HL-60/S4 (cell line): Measurements from ENCODE around the gene SERPINE3.

ENCODE experiments used
- in situ Hi-C: fragments of 300-500 bp; cut with MboI; formaldehyde crosslinking; loops from 2 replicates; pipeline ENCODE4 v1.14.3; 2022; ENCODE audit warnings: low sequenced_read_pairs

The SERPINE3 gene

GRCh38 chr13:51339354-51339753 is at the start of gene SERPINE3:
SERPINE3 (plus strand) TSS chr13:51339691; CDS start chr13:51341092, 1,401 bp downstream.
- in situ Hi-C loops = no loop called here

DNA sequence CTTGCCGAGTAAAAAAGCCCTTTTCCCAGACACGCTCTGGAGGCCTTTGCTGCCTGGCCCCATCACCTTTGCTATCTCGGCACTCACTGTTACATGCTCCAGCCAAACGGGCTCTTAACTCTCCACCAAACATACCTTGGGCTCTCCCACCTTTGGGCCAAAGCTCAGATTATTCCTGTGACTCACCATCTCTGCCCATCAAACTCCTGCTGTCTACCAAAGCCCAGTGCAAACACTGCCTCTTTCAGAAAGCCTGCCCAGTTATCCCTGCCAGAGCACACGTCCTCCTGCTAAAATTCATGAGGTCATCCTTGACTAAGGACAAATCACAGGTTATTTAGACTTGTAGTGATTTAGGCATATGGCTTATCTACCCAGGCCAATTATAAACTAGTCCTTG is 48.1 kb upstream of the SERPINE3 start:
- in situ Hi-C loops = no loop called here

- in situ Hi-C loops = no loop called here
Observed at GRCh38 chr13:51292000-51292565, 47.4 kb upstream of the SERPINE3 start.

DNA sequence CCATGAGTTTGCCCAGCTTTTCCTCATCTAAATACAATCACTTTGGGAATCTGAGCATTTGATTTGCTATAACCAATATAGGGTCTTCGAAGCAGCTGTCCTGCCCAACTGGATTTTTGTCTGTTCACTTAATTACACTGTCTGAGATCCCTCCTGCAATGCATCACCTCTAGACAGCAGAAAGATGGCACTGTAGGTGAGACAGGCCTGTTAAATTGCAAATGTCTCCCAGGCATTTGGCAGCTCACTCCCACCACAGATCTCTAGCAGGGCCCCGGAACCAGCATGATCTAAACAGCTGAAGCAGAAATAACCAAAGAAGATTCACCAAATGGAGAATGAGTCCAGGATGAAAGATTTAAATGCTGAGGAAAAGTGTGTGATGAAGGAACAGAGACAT is 41.9 kb upstream of the SERPINE3 start:
- in situ Hi-C loops = no loop called here

- in situ Hi-C loops = no loop called here
Observed at GRCh38 chr13:51298812-51299211, 40.7 kb upstream of the SERPINE3 start.

DNA sequence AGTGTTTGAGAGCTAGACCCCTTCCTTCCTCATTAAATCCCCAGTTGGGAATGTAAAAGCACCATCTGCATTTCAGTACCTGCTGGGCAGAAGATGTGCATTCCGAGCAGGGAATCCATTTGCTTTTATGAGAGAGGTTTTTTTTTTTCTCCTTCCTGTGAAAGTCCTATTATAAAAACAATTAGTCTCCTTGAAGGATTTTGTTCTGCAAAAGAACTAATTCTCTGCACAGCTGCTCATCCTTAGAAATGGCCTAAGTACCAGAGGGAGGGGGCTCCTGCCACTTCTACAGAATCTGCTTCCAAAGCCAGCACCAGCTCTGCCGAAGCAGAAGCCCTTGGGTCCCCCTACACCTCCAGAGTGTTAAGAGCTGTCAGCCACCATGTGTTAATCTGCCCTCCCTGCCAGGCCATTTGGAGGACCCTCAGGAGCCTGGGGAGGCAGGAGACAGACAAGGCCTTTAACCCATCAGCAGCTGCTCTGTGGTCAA is 36.4 kb upstream of the SERPINE3 start:
- in situ Hi-C loops = no loop called here

DNA sequence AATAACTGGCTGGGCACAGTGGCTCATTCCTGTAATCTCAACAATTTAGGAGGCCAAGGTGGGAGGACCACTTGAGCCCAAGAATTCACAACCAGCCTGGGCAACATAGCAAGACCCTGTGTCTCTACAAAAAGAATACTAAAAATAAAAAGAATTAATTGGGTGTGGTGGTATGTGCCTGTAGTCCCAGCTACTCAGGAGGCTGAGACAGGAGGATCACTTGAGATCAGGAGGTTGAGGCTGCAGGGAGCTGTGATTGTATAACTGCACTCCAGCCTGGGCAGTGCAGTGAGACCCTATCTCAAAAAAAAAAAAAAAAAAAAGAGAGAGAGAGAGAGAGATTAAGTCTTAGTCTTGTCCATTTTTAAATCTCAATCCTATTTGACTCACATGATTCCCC is 35.6 kb upstream of the SERPINE3 start:
- in situ Hi-C loops = no loop called here

GRCh38 chr13:51305271-51305967 is 34.1 kb upstream of the SERPINE3 start:
- in situ Hi-C loops = no loop called here

GRCh38 chr13:51308781-51309180 is 30.7 kb upstream of the SERPINE3 start:
- in situ Hi-C loops = no loop called here

DNA sequence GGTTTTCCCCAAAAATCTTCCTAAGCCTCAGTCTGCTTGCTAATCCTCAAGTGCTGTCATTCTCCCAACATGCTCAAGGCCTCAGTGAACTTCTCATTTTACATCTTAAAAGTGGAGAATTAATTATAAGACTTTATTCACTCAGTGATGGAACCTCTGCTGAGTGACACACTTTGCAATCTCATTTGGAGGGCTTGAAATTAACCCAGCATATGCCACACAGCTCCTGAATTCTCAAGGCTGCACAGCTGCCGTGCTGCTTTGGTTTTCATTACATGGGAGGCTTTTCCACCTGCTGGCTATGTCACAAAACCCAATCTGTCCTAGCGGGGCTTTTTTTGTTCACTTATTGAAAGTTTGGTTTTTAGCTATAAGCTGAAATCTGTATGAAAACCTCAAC is 28.3 kb upstream of the SERPINE3 start:
- in situ Hi-C loops = no loop called here

DNA sequence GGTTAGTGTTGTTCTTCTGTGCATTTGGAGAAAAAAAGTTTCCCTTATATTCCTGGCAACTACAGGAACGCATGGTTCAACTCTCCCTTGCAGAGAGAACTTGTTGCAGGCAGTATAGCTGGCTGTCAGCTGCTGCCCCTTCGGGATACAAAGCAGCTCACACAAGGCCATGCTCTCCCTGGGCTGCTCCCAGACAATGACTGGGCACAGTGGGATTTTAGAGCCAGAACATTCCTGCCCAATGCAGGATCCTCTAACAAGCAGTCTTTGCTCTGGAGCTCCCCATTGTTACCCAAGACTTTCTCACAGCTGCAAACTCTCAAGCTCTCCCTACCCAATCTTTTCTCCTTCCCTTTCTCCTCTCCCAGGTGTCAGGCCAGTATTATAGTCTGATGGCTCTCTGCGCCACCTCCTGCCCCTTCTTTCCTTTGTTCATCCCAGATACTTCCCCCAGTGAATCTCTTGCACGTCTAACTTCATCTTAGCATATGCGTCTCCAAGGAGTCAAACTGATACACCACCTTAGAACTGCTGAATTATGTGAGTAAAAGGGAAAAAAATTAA is 27.5 kb upstream of the SERPINE3 start:
- in situ Hi-C loops = no loop called here

DNA sequence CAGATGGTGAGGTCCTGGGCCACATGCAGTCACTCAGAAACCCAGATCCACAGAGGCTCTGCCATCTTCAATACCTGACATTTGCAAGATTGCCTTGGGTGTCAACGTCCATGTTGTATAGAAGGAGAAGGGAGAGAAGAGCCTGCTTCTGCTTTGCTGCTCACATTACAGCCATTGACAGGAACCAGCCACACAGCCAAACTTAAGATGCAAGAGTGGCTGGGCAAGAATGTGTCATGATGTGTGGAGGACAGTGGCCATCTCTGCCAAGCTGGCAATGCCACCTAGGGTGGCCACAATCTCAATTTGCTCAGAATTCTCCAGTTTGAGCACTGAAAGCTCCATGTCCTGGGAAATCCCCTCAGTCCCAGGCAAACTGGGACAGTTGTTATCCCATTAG is 25.9 kb upstream of the SERPINE3 start:
- in situ Hi-C loops = no loop called here

- in situ Hi-C loops = no loop called here
Observed at GRCh38 chr13:51317262-51317661, 22.2 kb upstream of the SERPINE3 start.

- in situ Hi-C loops = no loop called here
Observed at GRCh38 chr13:51318015-51318414, 21.5 kb upstream of the SERPINE3 start.

GRCh38 chr13:51318876-51319275 is 20.6 kb upstream of the SERPINE3 start:
- in situ Hi-C loops = no loop called here

DNA sequence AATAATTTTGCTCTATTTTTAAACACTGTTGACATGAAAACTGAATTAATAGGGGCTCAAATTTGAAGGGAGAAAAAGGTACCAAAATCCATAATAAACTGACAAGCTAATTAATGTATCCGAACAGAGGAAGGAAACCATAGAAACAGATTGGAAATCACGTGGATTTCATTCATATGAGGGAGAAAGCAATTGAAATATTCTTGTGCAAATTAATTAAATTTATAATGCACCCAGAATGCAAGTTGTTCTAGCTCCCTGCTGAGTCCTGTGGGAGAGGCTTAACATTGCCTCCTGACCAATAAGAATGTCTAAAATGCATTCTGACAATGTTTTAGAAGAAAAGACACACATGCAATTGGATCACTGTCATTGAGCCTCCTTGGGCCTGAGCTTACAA is 17.7 kb upstream of the SERPINE3 start:
- in situ Hi-C loops = no loop called here

- in situ Hi-C loops = no loop called here
Observed at GRCh38 chr13:51322826-51323225, 16.7 kb upstream of the SERPINE3 start.

GRCh38 chr13:51323824-51324511 is 15.5 kb upstream of the SERPINE3 start:
- in situ Hi-C loops = no loop called here

DNA sequence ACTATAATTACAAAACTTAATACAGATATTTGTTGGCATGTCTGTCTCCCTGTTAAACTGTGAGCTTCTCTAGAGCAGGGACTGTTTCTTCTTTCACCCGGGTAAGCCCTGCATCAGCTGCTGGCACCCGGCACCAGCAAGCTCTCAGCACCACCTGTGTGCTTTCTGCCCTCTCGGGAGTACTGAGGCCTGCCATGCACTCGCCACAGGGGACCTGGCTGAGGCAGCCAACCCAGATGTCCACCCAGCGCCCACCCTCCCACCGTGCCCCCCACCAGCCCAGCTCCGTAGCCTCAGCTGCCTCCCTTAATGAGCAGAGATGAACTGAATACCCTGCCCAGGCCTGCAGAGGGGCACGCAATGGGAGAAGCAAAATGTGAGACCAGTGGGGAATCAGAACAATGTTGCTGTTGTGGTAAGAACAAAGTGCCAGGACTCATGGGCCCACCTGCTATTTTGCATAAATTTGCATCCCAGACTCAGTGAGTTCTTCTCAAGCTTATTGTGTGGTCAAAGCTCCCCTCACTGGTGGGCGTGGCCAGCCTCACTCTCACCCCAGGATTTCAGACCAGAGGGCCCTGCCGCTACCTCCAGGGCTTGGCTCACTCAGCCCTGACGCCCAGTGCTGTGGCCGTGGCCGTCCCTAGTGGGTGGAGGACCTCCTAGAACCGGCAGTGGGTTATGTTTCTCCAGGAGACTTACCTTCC is 14.6 kb upstream of the SERPINE3 start:
- in situ Hi-C loops = no loop called here

DNA sequence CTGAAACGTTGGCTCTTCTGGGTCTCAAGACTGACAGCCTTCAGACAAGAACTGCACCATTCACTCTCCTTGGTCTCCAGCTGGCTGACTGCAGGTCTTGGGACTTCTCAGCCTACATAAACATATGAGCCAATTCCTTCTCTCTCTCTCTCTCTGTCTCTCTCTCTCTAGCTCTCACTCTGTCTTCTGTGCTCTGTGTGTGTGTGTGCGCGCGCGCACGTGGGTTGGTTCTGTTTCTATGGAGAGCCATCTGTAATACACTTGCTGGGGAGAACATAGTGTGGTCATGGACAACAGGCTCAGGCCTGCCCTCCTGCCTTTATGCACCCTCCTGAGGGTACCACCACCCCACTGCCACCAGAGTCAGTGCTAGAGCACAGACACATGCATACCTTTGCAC is 13.7 kb upstream of the SERPINE3 start:
- in situ Hi-C loops = no loop called here

- in situ Hi-C loops = no loop called here
Observed at GRCh38 chr13:51326777-51327176, 12.7 kb upstream of the SERPINE3 start.
